Superior temporal gyrus (tissue), 1 donor: ENCODE results near the gene SELPLG.
"Not testable (repeated sequence)": the region's sequence is repeated elsewhere in the genome, so short reads cannot be mapped to it uniquely, and the experiment has no call there.

Experiments used
- DNase-seq: peaks from one replicate; pipeline ENCODE4 v3.0.0-alpha.2; 2016; ENCODE audit errors: extremely low spot score

SELPLG gene

GRCh38 chr12:108633534-108634248, at the start of gene SELPLG:
TSS of gene SELPLG (minus strand) at chr12:108633894. CDS start at chr12:108624307, 9,587 bp downstream.
- DNase-seq, result no peak

DNA sequence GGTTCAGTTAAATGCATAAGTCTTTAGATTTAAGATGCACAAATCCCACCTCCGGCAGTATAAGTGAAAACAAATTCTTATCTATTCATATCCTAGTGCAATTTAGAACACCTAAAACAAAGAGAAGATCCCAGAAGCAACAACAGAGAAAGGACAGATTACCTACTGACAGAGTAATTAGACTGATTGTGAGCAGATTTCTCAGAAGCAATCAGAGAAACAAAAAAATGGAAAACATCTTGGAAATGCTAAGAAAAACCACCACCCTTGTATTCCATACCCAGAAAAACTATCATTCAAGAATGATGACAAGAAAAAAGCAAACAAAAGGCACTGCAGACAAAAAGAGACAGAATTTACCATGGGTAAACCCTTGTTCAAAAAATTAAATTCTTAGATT, 47.6 kb upstream of the SELPLG start:
- no peak for DNase-seq

- DNase-seq, result no peak
These were observed 45.5 kb upstream of the SELPLG start for GRCh38 chr12:108679106-108679681.

DNA sequence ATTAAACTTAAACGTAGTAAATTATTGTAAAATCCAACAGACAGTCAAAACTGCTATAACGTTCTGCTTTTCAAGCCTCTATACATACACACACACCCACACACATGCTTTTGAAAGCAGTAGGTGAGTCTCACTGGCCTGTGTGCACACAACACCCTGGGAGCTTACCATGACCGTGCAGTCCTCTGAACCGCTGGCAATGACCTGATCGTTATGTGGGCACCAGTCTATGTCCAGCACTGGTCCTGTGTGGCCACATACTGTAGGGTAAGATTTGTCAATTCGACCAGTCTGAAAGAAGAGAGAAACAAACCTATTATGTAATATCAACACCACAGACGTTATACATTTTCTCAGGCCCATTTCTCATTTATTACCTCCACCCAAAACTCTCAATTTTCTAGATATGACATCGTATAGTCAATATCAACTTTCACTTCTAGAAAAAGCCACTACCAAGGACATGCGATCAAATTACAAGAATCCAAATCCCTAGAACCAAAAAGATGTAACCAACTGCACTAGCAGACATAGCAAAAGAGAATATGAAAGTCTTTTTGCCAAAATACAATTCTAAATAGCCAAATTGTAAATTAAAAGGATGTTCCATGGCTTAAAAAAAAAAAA, 44.5 kb upstream of the SELPLG start:
- no peak for DNase-seq

- DNase-seq, result no peak
These were observed 43.7 kb upstream of the SELPLG start for GRCh38 chr12:108677381-108677780.

GRCh38 chr12:108676707-108677106, 43.0 kb upstream of the SELPLG start:
- DNase-seq, result no peak

- no peak for DNase-seq
These were observed 42.1 kb upstream of the SELPLG start for GRCh38 chr12:108675792-108676191.

DNA sequence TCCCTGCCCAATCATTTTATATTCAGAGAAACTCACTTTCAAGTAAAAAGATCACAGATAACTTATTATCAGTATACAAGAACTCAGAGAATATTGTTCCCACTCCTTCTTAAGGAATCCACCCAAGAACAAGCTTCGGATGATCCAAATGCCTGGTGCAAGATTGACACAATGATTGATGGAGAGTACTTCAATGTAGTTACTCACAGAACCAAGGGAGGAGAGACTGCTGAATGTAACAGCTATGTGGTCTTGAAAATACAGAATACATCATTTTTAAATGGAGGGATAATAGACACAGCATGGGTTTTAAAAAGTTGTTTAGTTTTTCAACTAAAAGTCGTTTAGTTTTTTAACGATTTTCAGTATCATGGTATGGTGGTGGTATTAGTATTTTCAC, 38.4 kb upstream of the SELPLG start:
- DNase-seq, result no peak

- no peak for DNase-seq
These were observed 37.4 kb upstream of the SELPLG start for GRCh38 chr12:108671110-108671509.

- no peak for DNase-seq
These were observed 36.5 kb upstream of the SELPLG start for GRCh38 chr12:108670066-108670631.

DNA sequence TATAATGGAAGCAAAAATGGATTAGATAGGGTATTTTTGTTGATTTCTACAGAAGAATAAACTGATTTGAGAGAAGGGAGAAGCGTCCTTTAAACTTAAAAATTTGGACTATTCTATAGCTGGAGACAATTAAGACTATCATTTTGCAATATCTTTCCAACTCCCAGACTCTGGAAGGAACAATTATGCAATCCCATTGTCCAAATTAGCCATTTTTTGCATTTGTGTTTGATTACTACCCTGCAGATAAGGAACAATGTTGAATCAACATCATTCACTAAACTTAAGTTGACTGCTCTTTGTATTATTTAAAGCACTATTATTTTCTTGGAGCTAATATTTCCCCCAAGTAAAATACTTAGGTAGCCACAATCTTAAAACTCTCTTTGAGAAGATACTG, 34.8 kb upstream of the SELPLG start:
- no peak for DNase-seq

GRCh38 chr12:108668063-108668462, 34.4 kb upstream of the SELPLG start:
- DNase-seq, result no peak

GRCh38 chr12:108667349-108667748, 33.7 kb upstream of the SELPLG start:
- no peak for DNase-seq

DNA sequence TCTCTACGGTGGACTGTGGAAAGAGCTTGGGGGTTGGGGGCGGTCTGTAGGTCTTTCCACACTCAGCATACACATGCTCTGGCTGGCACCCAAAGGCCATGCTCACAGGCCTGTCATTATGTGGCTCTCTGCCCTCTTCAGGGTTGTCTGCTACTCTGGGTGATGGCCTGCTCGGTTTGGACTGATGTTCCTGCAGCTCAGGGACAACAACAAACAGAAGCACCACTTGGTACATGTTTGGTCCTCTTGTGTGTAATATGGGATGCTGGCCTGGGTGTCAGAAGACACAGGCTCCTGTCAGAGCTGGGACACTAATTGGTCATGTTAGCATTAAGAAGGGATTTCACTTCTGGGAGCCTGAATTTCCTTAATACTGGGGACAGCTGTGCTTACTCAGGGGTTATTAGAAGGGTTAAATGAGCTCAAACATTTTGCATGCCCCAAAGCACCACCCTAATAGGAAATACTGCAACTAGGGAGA, 32.7 kb upstream of the SELPLG start:
- peak; percentile 52 for DNase-seq

DNA sequence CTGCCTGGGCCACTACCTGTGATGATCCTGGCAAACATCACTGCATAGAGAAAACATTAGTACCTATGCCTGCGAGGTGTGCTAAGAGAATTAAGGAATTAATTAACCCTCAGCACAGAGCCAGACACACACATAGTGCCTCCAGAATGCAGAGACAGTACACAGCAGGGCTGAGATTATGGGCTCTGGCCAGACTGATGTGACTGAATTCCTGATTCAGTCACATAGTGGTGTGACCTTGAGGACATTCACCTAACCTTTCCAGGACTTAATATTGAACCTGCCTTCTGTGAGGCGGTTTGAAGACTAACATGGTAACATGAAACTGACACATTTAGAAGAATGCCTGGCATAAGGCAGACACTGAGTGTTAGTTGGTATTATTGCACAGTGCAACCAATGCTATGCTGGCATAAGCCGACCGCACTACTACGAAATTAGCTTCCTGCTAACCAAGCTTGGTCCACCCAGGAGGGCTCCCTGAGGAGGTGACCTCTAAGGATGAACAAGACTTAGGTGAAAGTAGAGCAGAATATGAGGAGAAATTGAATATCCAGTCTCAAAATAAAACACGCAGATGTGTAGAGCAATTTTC, 32.0 kb upstream of the SELPLG start:
- DNase-seq, result no peak

DNA sequence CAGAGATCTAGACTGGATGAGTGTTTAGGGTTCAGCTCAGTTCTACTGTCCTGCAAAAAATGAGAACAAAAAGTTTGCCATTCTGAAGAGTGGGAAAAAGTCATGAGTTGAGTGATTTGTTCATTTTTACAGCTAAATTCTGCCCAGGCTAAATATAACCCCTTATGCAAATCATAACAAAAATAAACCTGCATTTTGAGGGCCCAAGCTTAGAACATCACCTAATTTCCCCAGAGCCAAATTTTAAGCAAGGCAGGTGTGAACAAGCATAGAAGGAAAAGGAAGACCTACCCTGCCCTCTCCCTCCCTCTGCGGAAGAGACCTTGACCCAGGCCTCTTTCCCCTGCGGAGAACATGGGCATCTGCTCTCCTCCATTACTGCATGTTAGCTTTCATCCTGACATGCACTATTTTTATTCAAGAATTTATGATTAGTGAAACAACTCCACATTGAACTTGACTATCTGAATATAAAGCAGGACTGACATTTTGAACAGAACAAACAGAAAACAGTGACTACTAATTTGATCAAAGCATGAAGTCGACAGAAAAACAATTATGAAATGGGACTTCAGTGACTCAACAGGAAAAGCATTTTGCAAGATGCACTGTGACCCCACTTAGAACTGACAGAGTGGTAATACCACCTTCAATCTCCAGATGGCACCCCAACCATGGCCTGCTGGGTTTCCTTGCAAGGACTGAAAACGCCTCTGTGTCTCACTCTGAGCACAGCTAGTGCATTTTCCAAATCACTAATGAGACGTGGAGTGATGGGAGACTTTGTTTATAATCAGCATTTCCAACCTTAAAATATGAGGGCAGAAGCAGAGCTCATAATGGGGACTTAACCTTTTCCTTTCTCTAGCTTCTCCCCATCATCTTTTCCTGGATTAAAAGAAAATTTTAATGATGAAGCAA, 30.9 kb upstream of the SELPLG start:
- peak; percentile 97 for DNase-seq

- DNase-seq, result no peak
These were observed 29.8 kb upstream of the SELPLG start for GRCh38 chr12:108663324-108664015.

DNA sequence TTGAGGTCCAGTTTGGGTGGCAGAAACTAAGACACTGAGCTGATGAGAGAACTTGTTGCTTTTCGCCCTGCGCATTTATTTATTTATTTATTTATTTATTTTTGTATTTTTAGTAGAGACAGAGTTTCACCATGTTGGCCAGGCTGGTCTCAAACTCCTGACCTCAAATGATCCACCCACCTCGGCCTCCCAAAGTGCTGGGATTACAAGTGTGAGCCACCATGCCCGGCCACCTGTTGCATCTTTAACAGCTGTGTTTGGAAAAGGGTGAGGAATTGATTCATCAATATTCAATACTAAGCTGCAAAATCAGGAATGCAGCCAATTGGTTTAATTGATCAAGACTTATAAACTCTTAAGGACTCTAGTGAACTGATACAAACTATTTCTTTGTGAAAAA, 24.4 kb upstream of the SELPLG start:
- DNase-seq, result not testable (repeated sequence)

GRCh38 chr12:108657130-108657745, 23.5 kb upstream of the SELPLG start:
- no peak for DNase-seq

DNA sequence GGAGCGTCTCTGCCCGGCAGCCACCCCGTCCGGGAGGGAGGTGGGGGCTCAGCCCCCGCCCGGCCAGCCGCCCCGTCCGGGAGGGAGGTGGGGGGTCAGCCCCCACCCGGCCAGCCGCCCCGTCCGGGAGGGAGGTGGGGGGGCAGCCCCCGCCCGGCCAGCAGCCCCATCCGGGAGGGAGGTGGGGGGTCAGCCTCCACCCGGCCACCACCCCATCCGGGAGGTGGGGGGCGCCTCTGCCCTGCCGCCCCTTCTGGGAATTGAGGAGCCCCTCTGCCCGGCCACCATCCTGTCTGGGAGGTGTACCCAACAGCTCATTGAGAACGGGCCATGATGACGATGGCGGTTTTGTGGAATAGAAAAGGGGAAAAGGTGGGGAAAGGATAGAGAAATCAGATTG, 22.6 kb upstream of the SELPLG start:
- not testable (repeated sequence) for DNase-seq
